Testis (tissue), 2 donors: ENCODE measurements around the gene CNPY4.

Experiments used
- POLR2A ChIP-seq: fragments of 450-650 bp; IDR thresholded peaks from one replicate; pipeline ENCODE4 v1.6.1; 2017; ENCODE audit warnings: antibody characterized with exemption, mild to moderate bottlenecking, moderate library complexity
- TF ChIP-seq, protein P1 (sequence below), 3 experiments: fragments of 450-650 bp in 2 of 3; fragments of 200-600 bp in 1 of 3; sonication (generic) in 1 of 3; IDR thresholded peaks; one replicate each; pipeline ENCODE4 v1.5.1; 2016 to 2019; ENCODE audit warnings: antibody characterized with exemption in 3 of 3, mild to moderate bottlenecking in 2 of 3, moderate library complexity in 1 of 3

DNA sequence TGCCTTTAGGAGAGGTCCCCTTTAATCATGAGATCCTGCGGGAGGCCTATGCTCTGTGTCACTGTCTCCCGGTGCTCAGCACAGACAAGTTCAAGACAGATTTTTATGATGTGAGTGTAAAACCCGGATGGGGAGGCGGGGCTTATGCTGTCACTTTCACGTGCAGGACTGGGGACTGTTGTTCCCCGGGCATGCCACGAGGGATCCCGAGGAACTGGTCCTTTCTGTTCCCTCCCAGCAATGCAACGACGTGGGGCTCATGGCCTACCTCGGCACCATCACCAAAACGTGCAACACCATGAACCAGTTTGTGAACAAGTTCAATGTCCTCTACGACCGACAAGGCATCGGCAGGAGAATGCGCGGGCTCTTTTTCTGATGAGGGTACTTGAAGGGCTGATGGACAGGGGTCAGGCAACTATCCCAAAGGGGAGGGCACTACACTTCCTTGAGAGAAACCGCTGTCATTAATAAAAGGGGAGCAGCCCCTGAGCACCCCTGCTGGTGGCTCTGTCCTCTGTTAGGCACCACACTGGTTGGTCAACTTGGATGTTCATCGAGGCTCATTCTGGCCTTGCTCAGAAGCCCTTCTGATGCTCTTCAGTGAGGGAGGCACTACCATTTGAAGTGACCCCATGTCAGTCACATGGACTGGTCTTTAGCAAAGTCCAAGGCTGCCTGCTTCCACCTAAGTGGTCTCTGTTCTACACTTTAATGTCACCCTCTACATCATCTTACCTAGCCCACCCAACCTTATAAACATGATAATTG, 27.8 kb upstream of the CNPY4 start:
- no peak for TF ChIP-seq POLR2A
- TF ChIP-seq, protein P1, sequence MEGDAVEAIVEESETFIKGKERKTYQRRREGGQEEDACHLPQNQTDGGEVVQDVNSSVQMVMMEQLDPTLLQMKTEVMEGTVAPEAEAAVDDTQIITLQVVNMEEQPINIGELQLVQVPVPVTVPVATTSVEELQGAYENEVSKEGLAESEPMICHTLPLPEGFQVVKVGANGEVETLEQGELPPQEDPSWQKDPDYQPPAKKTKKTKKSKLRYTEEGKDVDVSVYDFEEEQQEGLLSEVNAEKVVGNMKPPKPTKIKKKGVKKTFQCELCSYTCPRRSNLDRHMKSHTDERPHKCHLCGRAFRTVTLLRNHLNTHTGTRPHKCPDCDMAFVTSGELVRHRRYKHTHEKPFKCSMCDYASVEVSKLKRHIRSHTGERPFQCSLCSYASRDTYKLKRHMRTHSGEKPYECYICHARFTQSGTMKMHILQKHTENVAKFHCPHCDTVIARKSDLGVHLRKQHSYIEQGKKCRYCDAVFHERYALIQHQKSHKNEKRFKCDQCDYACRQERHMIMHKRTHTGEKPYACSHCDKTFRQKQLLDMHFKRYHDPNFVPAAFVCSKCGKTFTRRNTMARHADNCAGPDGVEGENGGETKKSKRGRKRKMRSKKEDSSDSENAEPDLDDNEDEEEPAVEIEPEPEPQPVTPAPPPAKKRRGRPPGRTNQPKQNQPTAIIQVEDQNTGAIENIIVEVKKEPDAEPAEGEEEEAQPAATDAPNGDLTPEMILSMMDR (IDR thresholded peaks at IDR 0.05): no peak
